Limb (tissue), 2 donors: ENCODE measurements around the gene LEKR1.

Experiments used
- DNase-seq, 2 donors: peaks; one replicate each; pipeline ENCODE4 v3.0.0-alpha.2; 2016; ENCODE audit errors: extremely low spot score in 2 of 2

LEKR1 gene

GRCh38 chr3:156976933-156977332, 150.8 kb downstream of the LEKR1 start:
- no peak for DNase-seq

- peak in 1 of 2 donors; percentile 6 for DNase-seq
Observed at GRCh38 chr3:156978481-156978961, 152.4 kb downstream of the LEKR1 start.

DNA sequence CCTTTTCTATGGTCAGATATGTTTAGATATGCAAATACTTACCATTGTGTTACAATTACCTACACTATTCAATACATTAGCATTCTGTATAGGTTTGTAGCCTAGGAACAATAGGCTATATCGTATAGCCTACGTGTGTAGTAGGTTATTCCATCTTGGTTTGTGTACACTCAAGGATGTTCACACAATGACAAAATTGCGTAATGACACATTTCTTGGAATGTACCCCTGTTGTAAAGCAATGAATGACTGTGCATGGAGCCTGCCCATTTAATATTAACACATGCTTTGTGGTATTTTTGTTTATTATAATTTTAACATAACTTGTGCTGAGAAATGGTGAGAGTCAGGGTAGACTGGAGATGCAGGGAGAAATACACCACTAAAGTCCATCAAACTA, 154.9 kb downstream of the LEKR1 start:
- DNase-seq = no peak

GRCh38 chr3:156983559-156983958, 157.4 kb downstream of the LEKR1 start:
- DNase-seq = no peak

DNA sequence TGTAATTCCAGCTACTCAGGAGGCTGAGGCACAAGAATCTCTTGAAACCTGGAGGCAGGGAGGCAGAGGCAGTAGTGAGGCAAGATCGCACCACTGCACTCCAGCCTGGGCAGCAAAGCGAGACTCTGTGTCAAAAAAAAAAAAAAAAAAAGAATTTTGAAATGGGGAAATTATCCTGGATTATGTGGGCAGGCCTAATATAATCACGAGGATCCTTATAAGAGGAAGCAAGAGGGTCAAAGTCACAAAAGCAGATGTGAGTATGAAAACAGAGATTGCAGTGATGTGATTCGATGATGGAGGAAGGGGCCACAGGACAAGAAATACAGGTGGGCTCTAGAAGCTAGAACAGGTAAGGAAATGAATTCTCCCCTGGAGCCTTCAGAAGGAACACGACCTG, 159.6 kb downstream of the LEKR1 start:
- DNase-seq = no peak

GRCh38 chr3:156987946-156988345, 161.8 kb downstream of the LEKR1 start:
- DNase-seq = no peak

- DNase-seq = no peak
Observed at GRCh38 chr3:156997351-156997750, 171.2 kb downstream of the LEKR1 start.

GRCh38 chr3:157001221-157001957, 175.2 kb downstream of the LEKR1 start:
- no peak for DNase-seq

GRCh38 chr3:157021679-157022078, 195.5 kb downstream of the LEKR1 start:
- no peak for DNase-seq

- peak in 1 of 2 donors; percentile 22 for DNase-seq
Observed at GRCh38 chr3:157023226-157023625, 197.1 kb downstream of the LEKR1 start.

GRCh38 chr3:157026091-157026490, 199.9 kb downstream of the LEKR1 start:
- no peak for DNase-seq

DNA sequence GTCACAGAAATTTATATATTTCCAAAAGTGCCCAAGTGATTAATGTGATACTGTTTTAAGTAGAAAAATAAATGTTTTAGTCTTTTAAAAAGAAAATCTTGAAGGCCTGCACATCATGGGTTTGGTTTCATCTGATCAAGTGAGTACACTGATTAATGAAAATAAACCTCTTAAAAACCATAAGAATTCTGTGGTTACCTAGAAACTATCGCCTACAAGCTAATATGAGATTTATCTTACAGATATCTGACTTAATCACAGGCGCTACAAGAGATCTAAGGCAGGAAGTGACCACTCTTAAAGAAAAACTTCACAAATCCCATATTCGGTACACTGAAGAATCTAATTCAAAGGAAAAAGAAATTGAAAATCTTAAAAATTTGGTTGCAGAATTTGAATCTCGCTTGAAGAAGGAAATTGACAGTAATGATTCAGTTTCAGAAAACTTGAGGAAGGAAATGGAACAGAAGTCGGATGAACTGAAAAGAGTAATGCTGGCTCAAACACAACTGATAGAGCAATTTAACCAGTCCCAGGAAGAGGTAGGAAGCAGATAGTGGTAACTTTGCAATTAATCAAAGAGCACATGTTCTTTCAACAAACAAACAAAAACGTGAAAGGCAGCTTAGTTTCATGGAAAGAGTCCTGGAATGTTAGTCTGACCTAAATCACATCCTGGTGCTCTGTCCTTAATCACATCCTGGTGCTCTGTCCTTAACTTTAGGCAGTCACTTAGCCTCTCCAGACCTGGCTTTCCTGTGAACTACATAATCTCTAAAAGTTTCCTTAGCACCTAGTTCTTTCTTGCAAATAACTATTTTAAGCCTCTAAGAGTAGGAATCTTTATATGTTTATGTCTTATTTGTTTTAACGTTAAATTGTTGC, 201.9 kb downstream of the LEKR1 start:
- no peak for DNase-seq

DNA sequence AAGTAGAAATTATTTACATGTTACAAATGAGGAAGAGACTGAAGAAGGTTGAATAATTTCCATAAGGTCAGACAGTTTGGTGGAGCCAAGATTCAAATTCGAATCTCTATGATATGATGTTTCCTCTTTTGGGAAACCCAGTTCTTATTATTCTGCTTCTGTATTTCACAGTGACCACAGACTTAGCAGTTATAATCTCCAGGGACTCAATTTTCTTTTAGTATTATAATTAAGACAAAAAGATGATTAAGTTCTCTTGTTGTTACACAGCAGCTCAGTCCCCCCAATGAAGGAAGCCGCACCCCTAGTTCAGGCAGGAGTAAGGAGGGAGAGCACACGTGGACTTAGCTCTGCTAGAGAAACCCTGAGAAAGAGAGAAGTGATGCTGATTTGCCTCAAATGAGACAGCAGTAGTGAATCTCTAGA, 203.2 kb downstream of the LEKR1 start:
- DNase-seq = no peak

DNA sequence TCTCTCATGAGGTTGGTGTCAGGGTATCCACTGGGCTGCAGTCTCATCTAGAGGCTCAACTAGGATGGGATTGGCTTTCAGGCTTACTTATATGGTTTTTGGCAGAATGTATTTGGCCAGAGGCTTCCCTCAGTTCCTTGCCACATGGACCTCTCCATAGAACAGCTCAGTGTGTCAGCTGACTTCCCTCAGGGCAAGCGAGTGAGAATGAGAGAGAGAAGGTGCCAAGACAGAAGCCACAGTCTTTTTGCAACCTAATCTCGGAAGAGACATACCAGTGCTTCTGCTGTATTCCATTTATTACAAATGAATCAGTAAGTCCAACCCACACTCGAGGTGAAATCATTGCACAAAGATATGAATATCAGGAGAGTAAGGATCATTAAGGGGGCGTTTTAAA, 204.6 kb downstream of the LEKR1 start:
- no peak for DNase-seq

GRCh38 chr3:157033001-157033400, 206.8 kb downstream of the LEKR1 start:
- DNase-seq = no peak

- no peak for DNase-seq
Observed at GRCh38 chr3:157040456-157040855, 214.3 kb downstream of the LEKR1 start.

- no peak for DNase-seq
Observed at GRCh38 chr3:157042226-157042625, 216.1 kb downstream of the LEKR1 start.

DNA sequence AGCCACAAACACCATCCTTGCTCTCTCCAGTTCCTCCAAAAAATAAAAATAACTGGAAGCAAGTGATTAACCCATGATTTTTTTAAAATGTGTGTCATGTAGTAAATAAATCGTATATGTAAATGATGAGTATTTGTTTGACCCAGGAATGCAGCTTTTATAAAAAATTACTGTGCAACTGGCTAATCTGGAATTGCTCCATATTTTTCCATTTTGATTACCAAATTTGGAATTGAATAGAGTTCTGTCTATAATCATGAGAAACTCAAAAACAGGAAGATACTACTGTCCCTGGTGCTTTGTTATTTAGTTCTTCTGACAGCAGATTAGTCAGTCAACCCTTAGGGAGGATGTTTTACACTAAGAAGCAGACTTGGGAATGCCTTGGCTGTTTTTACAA, 217.6 kb downstream of the LEKR1 start:
- no peak for DNase-seq

DNA sequence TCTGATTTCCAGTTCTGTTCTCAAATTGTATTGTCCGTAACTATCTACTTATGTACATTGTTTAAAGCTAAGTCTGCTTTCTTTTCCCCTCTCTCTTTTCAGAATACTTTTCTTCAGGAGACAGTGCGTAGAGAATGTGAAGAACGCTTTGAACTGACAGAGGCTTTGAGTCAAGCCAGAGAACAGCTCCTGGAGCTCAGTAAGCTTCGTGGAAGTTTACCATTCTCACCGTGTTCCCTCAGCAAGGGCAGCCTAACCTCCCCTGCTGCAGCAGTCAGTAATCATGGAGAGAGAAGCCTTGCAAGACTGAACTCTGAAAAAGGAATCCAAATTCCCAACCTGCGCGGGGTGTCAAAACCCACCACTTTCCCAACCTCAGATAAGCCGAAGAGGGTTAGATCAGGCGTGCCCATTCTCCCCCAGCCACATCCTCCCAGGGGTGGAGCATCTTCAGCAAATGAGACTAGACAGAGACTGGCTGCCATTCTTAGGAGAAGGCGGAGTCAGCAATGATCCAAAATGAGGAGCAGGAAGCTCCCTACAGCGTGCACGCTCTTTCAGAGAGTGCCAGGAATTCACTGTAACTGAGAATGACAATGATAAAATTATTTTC, 219.2 kb downstream of the LEKR1 start:
- no peak for DNase-seq

DNA sequence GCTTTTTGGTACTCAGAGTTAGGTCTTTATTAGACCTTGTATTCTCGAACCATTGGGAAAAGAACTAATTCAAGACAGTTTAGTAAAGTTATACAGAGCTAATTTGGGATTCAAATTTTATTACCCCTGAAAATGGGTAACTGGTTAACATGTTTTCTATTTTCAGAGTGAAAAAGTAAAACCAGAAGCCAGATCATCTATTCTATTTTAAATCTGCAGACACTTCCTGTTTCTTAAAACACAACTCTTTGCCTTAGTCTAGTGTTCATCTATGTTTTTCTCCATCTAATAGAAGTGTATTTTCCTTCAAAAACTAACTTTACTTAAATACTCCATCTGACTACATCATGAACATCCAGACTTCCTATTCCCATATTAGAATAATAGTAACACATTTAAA, 220.4 kb downstream of the LEKR1 start:
- no peak for DNase-seq

- no peak for DNase-seq
Observed at GRCh38 chr3:157051055-157051454, 224.9 kb downstream of the LEKR1 start.

- DNase-seq = no peak
Observed at GRCh38 chr3:157051591-157051990, 225.4 kb downstream of the LEKR1 start.
